Gastroesophageal sphincter (tissue), 4 donors: ENCODE measurements around the gene METTL21C. TPM values are rescaled to one million over a fixed set of nuclear protein-coding genes. Genes with fewer than 3 reads are reported as not detected.

Source experiments
- ATAC-seq: fragments of 150-250 bp; one replicate; pipeline ENCODE4 v1.9.1; 2016; ENCODE audit warnings: mild to moderate bottlenecking, moderate library complexity
- H3K27ac ChIP-seq, 4 donors: fragments of 200-600 bp; sonication (generic) in 3 of 4; 1 replicate in 3 of 4; 2 replicates in 1 of 4; pipeline ENCODE4 v1.5.1; 2016 to 2019
- H3K27me3 ChIP-seq: fragments of 200-600 bp; sonication (generic); one replicate; pipeline ENCODE4 v1.5.1; 2019
- H3K36me3 ChIP-seq, 2 donors: fragments of 200-600 bp; sonication (generic); one replicate each; pipeline ENCODE4 v1.5.1; 2019; ENCODE audit warnings: control low read depth in 1 of 2
- H3K4me1 ChIP-seq, 3 donors: fragments of 200-600 bp; sonication (generic); 1 replicate in 2 of 3; 2 replicates in 1 of 3; pipeline ENCODE4 v1.5.1; 2016 to 2019; ENCODE audit warnings: control low read depth in 2 of 3
- H3K4me3 ChIP-seq, 2 donors: fragments of 200-600 bp; sonication (generic); one replicate each; pipeline ENCODE4 v1.5.1; 2019; ENCODE audit warnings: mild to moderate bottlenecking in 1 of 2, moderate library complexity in 1 of 2
- H3K9me3 ChIP-seq, 3 donors: fragments of 200-600 bp; sonication (generic); one replicate each; pipeline ENCODE4 v1.5.1; 2017 to 2019; ENCODE audit warnings: control low read depth in 2 of 3
- CTCF ChIP-seq, 4 experiments: fragments of 200-600 bp in 2 of 4; fragments of 450-650 bp in 2 of 4; sonication (generic) in 1 of 4; IDR thresholded peaks; one replicate each; pipeline ENCODE4 v1.5.1; 2017 to 2019; ENCODE audit warnings: antibody characterized with exemption in 4 of 4, mild to moderate bottlenecking in 2 of 4, moderate library complexity in 2 of 4
- EP300 ChIP-seq: sonication (generic); formaldehyde crosslinking; IDR thresholded peaks from one replicate; pipeline ENCODE4 v1.6.1; 2017; ENCODE audit warnings: antibody characterized with exemption, mild to moderate bottlenecking
- POLR2A ChIP-seq, 2 donors: fragments of 450-650 bp; IDR thresholded peaks; one replicate each; pipeline ENCODE4 v1.6.1; 2017; ENCODE audit warnings: antibody characterized with exemption in 2 of 2, mild to moderate bottlenecking in 2 of 2, moderate library complexity in 1 of 2
- POLR2AphosphoS5 ChIP-seq: sonication (generic); formaldehyde crosslinking; IDR thresholded peaks from one replicate; pipeline ENCODE4 v1.6.1; 2017; ENCODE audit warnings: antibody characterized with exemption
- WGBS, 2 donors: methylation state at CpG; one replicate each; pipeline ENCODE4 v1.1.5; 2018; ENCODE audit warnings: low coverage in 1 of 2; 5-methylcytosine and 5-hydroxymethylcytosine counted together
- total RNA-seq, 4 donors: library from RNA; depleted of rRNA; stranded (reverse); fragments of >200 nt; gene quantifications; one replicate each; pipeline ENCODE4 v1.1.0, GENCODE V29; 2016

Gene METTL21C
- total RNA-seq, 4 donors from 2014 or later = 0.62 TPM; not detected in 3

- peaks cover 0 to 85% of the 10 kb centered on the region in 2 donors for H3K36me3 ChIP-seq
- TF ChIP-seq POLR2A (IDR thresholded peaks at IDR 0.05) (no peak), POLR2AphosphoS5 (no peak), EP300 (no peak), CTCF (IDR thresholded peaks at IDR 0.05) (no peak)
Observed at GRCh38 chr13:102677122-102677521, 17.7 kb downstream of the METTL21C start.

GRCh38 chr13:102675115-102675514 lies 19.7 kb downstream of the METTL21C start:
- Histone ChIP-seq H3K9me3 (peaks cover 0 to 8% (median 0%) of the 10 kb centered on the region in 3 donors), H3K4me1 (no peaks in the 10 kb centered on the region), H3K27me3 (no peaks in the 10 kb centered on the region), H3K4me3 (no peak overlapping the region), H3K27ac (no peak overlapping the region), H3K36me3 (peaks cover 0 to 99% of the 10 kb centered on the region in 2 donors)
- 77 to 91% methylated on average over 3 of the region's 3 CpGs for WGBS, 2 donors
- no peak for ATAC-seq
- TF ChIP-seq EP300 (no peak), POLR2AphosphoS5 (no peak), POLR2A (IDR thresholded peaks at IDR 0.05) (no peak), CTCF (IDR thresholded peaks at IDR 0.05) (no peak)

More at GRCh38 chr13:102677122-102677521, 17.7 kb downstream of the METTL21C start:
- H3K9me3 ChIP-seq = peaks cover 0 to 1% (median 0%) of the 10 kb centered on the region in 3 donors
- H3K27me3 ChIP-seq = no peaks in the 10 kb centered on the region
- 89 to 97% methylated on average over 4 of the region's 4 CpGs for WGBS, 2 donors
- ATAC-seq = no peak
- no peaks in the 10 kb centered on the region for H3K4me1 ChIP-seq
- no peak overlapping the region for H3K4me3 ChIP-seq
- H3K27ac ChIP-seq = no peak overlapping the region

GRCh38 chr13:102670130-102670529 lies 24.7 kb downstream of the METTL21C start:
- peaks cover 0 to 11% (median 0%) of the 10 kb centered on the region in 3 donors for H3K9me3 ChIP-seq
- no peaks in the 10 kb centered on the region for H3K4me1 ChIP-seq
- ATAC-seq = no peak
- H3K4me3 ChIP-seq = no peak overlapping the region
- no peaks in the 10 kb centered on the region for H3K27me3 ChIP-seq
- WGBS, 2 donors = 64 to 66% methylated on average over 5 of the region's 5 CpGs
- TF ChIP-seq POLR2AphosphoS5 (no peak), CTCF (IDR thresholded peaks at IDR 0.05) (no peak), EP300 (no peak), POLR2A (IDR thresholded peaks at IDR 0.05) (no peak)
- peaks cover 4 to 96% of the 10 kb centered on the region in 2 donors for H3K36me3 ChIP-seq
- no peak overlapping the region for H3K27ac ChIP-seq

GRCh38 chr13:102667911-102668310 lies 26.9 kb downstream of the METTL21C start:
- ATAC-seq = no peak
- H3K4me3 ChIP-seq = no peak overlapping the region
- H3K27me3 ChIP-seq = no peaks in the 10 kb centered on the region
- no peak overlapping the region for H3K27ac ChIP-seq
- WGBS, 2 donors = 93 to 100% methylated on average over 4 of the region's 4 CpGs
- H3K4me1 ChIP-seq = no peaks in the 10 kb centered on the region
- H3K9me3 ChIP-seq = peaks cover 0 to 11% (median 0%) of the 10 kb centered on the region in 3 donors
- peaks cover 4 to 96% of the 10 kb centered on the region in 2 donors for H3K36me3 ChIP-seq
- TF ChIP-seq POLR2AphosphoS5 (no peak), CTCF (IDR thresholded peaks at IDR 0.05) (no peak), EP300 (no peak), POLR2A (IDR thresholded peaks at IDR 0.05) (no peak)

- Histone ChIP-seq H3K4me1 (no peaks in the 10 kb centered on the region), H3K27me3 (no peaks in the 10 kb centered on the region), H3K9me3 (peaks cover 0 to 11% (median 0%) of the 10 kb centered on the region in 3 donors), H3K36me3 (peaks cover 4 to 87% of the 10 kb centered on the region in 2 donors), H3K4me3 (no peak overlapping the region), H3K27ac (no peak overlapping the region)
- no peak for ATAC-seq
- TF ChIP-seq EP300 = no peak
- no peak for TF ChIP-seq POLR2A (IDR thresholded peaks at IDR 0.05)
- TF ChIP-seq CTCF (IDR thresholded peaks at IDR 0.05) = no peak
- no peak for TF ChIP-seq POLR2AphosphoS5
Observed at GRCh38 chr13:102667023-102667422, 27.8 kb downstream of the METTL21C start.
